ENCODE data around the gene CKAP2. TPM values are rescaled to one million over a fixed set of nuclear protein-coding genes. Genes with fewer than 3 reads are reported as not detected.
A peak's percentile ranks its signal among the peaks of the same experiment; 100 is the strongest.
"Not testable (repeated sequence)": the region's sequence is repeated elsewhere in the genome, so short reads cannot be mapped to it uniquely, and the experiment has no call there.

CKAP2 gene
- total RNA-seq: 10 to 100 TPM; 60.4 to 63.8 TPM

DNA sequence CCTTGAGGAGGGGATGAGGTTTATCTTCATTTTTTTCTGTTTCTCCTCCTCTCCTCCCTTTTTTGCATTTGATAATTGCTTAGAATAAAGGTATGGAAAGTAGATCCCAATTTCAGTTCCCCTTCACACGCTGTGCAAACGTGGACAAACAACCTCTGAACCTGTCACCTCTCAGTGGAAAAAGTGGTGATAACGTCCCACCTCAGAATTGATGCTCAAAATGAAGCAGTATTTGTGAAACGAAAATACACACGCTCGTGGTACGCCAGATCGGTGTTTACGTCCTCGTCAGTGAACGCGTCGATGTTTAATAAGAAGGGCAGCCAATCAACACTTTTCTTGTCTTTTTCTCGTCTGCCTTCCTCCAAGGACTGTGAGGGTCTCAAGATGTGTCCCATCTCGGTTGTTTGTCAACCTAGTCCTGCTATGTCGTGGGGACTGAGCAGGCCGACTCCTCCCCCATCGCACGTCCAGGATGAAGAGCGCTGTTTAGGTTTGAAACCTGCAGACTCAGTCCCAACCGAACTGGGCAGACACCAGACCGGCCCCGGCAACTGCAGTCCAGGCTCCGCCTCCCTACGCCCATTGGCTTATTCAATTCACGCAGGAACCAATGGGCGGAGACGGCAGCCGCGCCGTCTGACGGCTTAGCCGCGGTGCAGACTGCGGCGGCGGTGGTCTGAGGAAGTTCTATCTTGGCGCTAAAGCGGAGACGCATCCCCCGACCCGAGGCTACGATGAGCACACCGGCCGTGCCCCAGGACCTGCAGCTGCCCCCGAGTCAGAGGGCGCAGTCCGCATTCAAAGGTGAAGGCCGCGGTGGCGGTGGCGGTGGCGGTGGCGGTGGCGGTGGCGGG, at the start of gene CKAP2:
TSS of gene CKAP2 (plus strand) at position 659 of the 857 bp plus-strand sequence. CDS start at position 738, 79 bp downstream.
- Mint-ChIP-seq H3K4me1 (ENCODE audit: low read depth) (peaks cover 35% of the 10 kb centered on the region), H3K9me3 (no peaks in the 10 kb centered on the region), H3K4me3 (peak within 1 kb of the TSS; percentile 95), H3K27ac (peak within 1 kb of the TSS; percentile 97), H3K27me3 (peaks cover 1% of the 10 kb centered on the region), H3K36me3 (peaks cover 32% of the 10 kb centered on the region)
- peak; percentile 96 for DNase-seq
- intact Hi-C loops (cut with micrococcal nuclease): loop anchor here (1.0 to 10.0 kb wide), 12 partner anchors 53 to 1002 kb away; partner anchors contain the start of genes ALG11, DHRS12, INTS6 and NEK3
- ChIA-PET POLR2A (no interaction called here), CTCF (no interaction called here)

- no peak within 1 kb of the TSS for H3K27ac Mint-ChIP-seq
- H3K4me3 Mint-ChIP-seq: peak within 1 kb of the TSS; percentile 59
- peaks cover 23% of the 10 kb centered on the region for H3K27me3 Mint-ChIP-seq
- H3K9me3 Mint-ChIP-seq: no peaks in the 10 kb centered on the region
- intact Hi-C loops (cut with micrococcal nuclease): no loop called here
- CTCF ChIA-PET: interaction anchor here (1.2 to 1.6 kb wide), 2 partner anchors 44 to 45 kb away, joined by 4 to 8 read pairs; no protein-coding TSS in a partner anchor
- DNase-seq: peak; percentile 25
- POLR2A ChIA-PET: interaction anchor here (0.9 kb wide), 1 partner anchor 44 kb away, joined by 3 read pairs; no protein-coding TSS in a partner anchor
- H3K4me1 Mint-ChIP-seq (ENCODE audit: low read depth): peaks cover 14% of the 10 kb centered on the region
- H3K36me3 Mint-ChIP-seq: peaks cover 12% of the 10 kb centered on the region
These were observed 49.3 kb upstream of the CKAP2 start, which contains the start of gene THSD1 for GRCh38 chr13:52405767-52406494. THSD1 (minus strand) TSS chr13:52406172; CDS start chr13:52402600, 3,572 bp downstream.

- Mint-ChIP-seq H3K9me3 (no peaks in the 10 kb centered on the region), H3K36me3 (peaks cover 14% of the 10 kb centered on the region), H3K4me3 (no peak overlapping the region), H3K27ac (no peak overlapping the region), H3K27me3 (peaks cover 22% of the 10 kb centered on the region), H3K4me1 (ENCODE audit: low read depth) (peaks cover 14% of the 10 kb centered on the region)
- ChIA-PET POLR2A (no interaction called here), CTCF (no interaction called here)
- DNase-seq: no peak
- intact Hi-C loops (cut with micrococcal nuclease): no loop called here
These were observed 48.6 kb upstream of the CKAP2 start for GRCh38 chr13:52406629-52407028.

GRCh38 chr13:52407436-52407835, 47.8 kb upstream of the CKAP2 start:
- CTCF ChIA-PET; H3K4me3 Mint-ChIP-seq; H3K9me3 Mint-ChIP-seq; intact Hi-C loops (cut with micrococcal nuclease); DNase-seq; H3K27ac Mint-ChIP-seq; POLR2A ChIA-PET: not testable (repeated sequence)
- Mint-ChIP-seq H3K4me1 (ENCODE audit: low read depth) (peaks cover 16% of the 10 kb centered on the region), H3K36me3 (peaks cover 14% of the 10 kb centered on the region), H3K27me3 (peaks cover 18% of the 10 kb centered on the region)

GRCh38 chr13:52408071-52408658, 47.1 kb upstream of the CKAP2 start:
- H3K27ac Mint-ChIP-seq; intact Hi-C loops (cut with micrococcal nuclease); CTCF ChIA-PET; H3K9me3 Mint-ChIP-seq; POLR2A ChIA-PET; H3K4me3 Mint-ChIP-seq; DNase-seq: not testable (repeated sequence)
- Mint-ChIP-seq H3K27me3 (peaks cover 11% of the 10 kb centered on the region), H3K36me3 (peaks cover 14% of the 10 kb centered on the region), H3K4me1 (ENCODE audit: low read depth) (peaks cover 16% of the 10 kb centered on the region)

DNA sequence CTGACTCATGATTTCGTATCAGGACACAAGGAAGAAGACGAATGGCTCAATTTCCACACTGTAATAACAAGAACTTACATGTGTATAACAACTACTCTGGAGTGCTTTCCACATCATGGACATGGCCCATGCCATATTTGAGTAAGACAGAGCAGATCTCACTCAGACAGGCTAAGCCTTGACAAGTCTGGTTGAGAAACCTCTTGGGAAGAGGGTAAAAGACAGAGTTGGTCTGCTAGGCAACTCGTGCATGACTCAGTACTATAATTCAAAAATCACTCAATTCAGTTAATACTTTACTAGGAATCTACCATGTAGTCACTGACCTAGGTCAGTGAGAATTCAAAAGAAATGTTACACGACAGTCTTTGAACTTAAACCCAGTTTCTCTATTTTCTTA, 43.6 kb upstream of the CKAP2 start:
- Mint-ChIP-seq H3K27me3 (no peaks in the 10 kb centered on the region), H3K4me1 (ENCODE audit: low read depth) (peaks cover 2% of the 10 kb centered on the region), H3K4me3 (no peak overlapping the region), H3K27ac (peak overlapping the region; percentile 20), H3K36me3 (peaks cover 29% of the 10 kb centered on the region), H3K9me3 (no peaks in the 10 kb centered on the region)
- CTCF ChIA-PET: no interaction called here
- intact Hi-C loops (cut with micrococcal nuclease): loop anchor here (1.0 kb wide), 1 partner anchor 37 kb away; no protein-coding TSS in a partner anchor
- POLR2A ChIA-PET: no interaction called here
- peak; percentile 35 for DNase-seq

- H3K27ac Mint-ChIP-seq: peak overlapping the region; percentile 20
- no peak overlapping the region for H3K4me3 Mint-ChIP-seq
- ChIA-PET CTCF (no interaction called here), POLR2A (no interaction called here)
- peaks cover 2% of the 10 kb centered on the region for H3K4me1 Mint-ChIP-seq (ENCODE audit: low read depth)
- H3K9me3 Mint-ChIP-seq: no peaks in the 10 kb centered on the region
- no peaks in the 10 kb centered on the region for H3K27me3 Mint-ChIP-seq
- intact Hi-C loops (cut with micrococcal nuclease): no loop called here
- DNase-seq: no peak
- H3K36me3 Mint-ChIP-seq: peaks cover 30% of the 10 kb centered on the region
These were observed 43.1 kb upstream of the CKAP2 start for GRCh38 chr13:52412128-52412527.

GRCh38 chr13:52414051-52414450, 41.2 kb upstream of the CKAP2 start:
- ChIA-PET POLR2A (no interaction called here), CTCF (no interaction called here)
- H3K9me3 Mint-ChIP-seq: no peaks in the 10 kb centered on the region
- H3K27ac Mint-ChIP-seq: no peak overlapping the region
- H3K27me3 Mint-ChIP-seq: no peaks in the 10 kb centered on the region
- H3K4me3 Mint-ChIP-seq: no peak overlapping the region
- intact Hi-C loops (cut with micrococcal nuclease): no loop called here
- peaks cover 31% of the 10 kb centered on the region for H3K36me3 Mint-ChIP-seq
- peaks cover 2% of the 10 kb centered on the region for H3K4me1 Mint-ChIP-seq (ENCODE audit: low read depth)
- no peak for DNase-seq

DNA sequence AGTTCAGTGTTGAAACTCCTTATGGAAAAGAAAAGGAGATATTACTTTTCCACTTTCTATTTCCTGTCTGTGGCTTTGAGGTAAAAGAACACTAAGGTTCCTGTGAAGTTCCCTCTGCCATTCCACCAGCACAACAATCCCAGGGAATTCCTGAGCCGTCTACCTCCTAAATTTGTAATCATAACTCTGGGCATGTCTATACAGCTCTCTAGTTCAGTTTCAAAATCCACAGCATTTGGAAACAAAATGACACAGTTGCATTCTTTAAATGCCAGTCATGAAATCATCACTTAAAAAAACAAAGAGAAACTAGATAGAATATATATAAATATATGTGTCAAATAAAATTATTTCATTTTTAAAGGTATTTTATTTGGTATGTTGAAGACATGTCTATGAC, 40.3 kb upstream of the CKAP2 start:
- no peaks in the 10 kb centered on the region for H3K27me3 Mint-ChIP-seq

GRCh38 chr13:52419080-52419479, 36.2 kb upstream of the CKAP2 start:
- no peak for DNase-seq
- H3K4me3 Mint-ChIP-seq: no peak overlapping the region
- H3K27me3 Mint-ChIP-seq: no peaks in the 10 kb centered on the region
- intact Hi-C loops (cut with micrococcal nuclease): no loop called here
- no peaks in the 10 kb centered on the region for H3K4me1 Mint-ChIP-seq (ENCODE audit: low read depth)
- POLR2A ChIA-PET: no interaction called here
- H3K36me3 Mint-ChIP-seq: peaks cover 39% of the 10 kb centered on the region
- no peak overlapping the region for H3K27ac Mint-ChIP-seq
- H3K9me3 Mint-ChIP-seq: no peaks in the 10 kb centered on the region
- CTCF ChIA-PET: interaction anchor here (1.7 kb wide), 1 partner anchor 31 kb away, joined by 8 read pairs; the partner anchor contains the start of gene VPS36

More for the DNA sequence above, 40.3 kb upstream of the CKAP2 start:
- Mint-ChIP-seq H3K36me3 (peaks cover 35% of the 10 kb centered on the region), H3K27ac (no peak overlapping the region), H3K4me1 (ENCODE audit: low read depth) (peaks cover 2% of the 10 kb centered on the region), H3K4me3 (no peak overlapping the region), H3K9me3 (no peaks in the 10 kb centered on the region)
- DNase-seq: no peak
- CTCF ChIA-PET: interaction anchor here (1.1 kb wide), 1 partner anchor 16 kb away, joined by 4 read pairs; no protein-coding TSS in a partner anchor
- POLR2A ChIA-PET: no interaction called here
- intact Hi-C loops (cut with micrococcal nuclease): no loop called here

GRCh38 chr13:52421216-52421615, 34.1 kb upstream of the CKAP2 start:
- Mint-ChIP-seq H3K36me3 (peaks cover 35% of the 10 kb centered on the region), H3K27ac (no peak overlapping the region), H3K4me1 (ENCODE audit: low read depth) (no peaks in the 10 kb centered on the region), H3K4me3 (no peak overlapping the region), H3K27me3 (no peaks in the 10 kb centered on the region), H3K9me3 (no peaks in the 10 kb centered on the region)
- DNase-seq: no peak
- intact Hi-C loops (cut with micrococcal nuclease): no loop called here
- ChIA-PET CTCF (no interaction called here), POLR2A (no interaction called here)

- POLR2A ChIA-PET: no interaction called here
These were observed 27.0 kb upstream of the CKAP2 start for GRCh38 chr13:52428295-52428694.

More at GRCh38 chr13:52428295-52428694, 27.0 kb upstream of the CKAP2 start:
- intact Hi-C loops (cut with micrococcal nuclease): no loop called here
- Mint-ChIP-seq H3K4me3 (no peak overlapping the region), H3K4me1 (ENCODE audit: low read depth) (no peaks in the 10 kb centered on the region), H3K27ac (no peak overlapping the region), H3K27me3 (no peaks in the 10 kb centered on the region), H3K36me3 (peaks cover 42% of the 10 kb centered on the region), H3K9me3 (no peaks in the 10 kb centered on the region)
- DNase-seq: no peak
- CTCF ChIA-PET: interaction anchor here (1.0 kb wide), 1 partner anchor 14 kb away, joined by 5 read pairs; no protein-coding TSS in a partner anchor

Measured in activated CD4-positive, alpha-beta memory T cell treated with anti-CD3 and anti-CD28 coated beads for 36 hours (primary cell).